SK-MEL-5 (cell line): ENCODE results near the gene NRXN3. TPM values are rescaled to one million over a fixed set of nuclear protein-coding genes. Genes with fewer than 3 reads are reported as not detected.

ENCODE experiments used
- DNase-seq: peaks from one replicate; pipeline ENCODE4 v3.0.0-alpha.2; 2016; ENCODE audit warnings: low read depth, low spot score
- in situ Hi-C: cut with HindIII; loops from 2 replicates; pipeline ENCODE4 v1.10.0; 2016; ENCODE audit warnings: low sequenced_read_pairs, high pct_unique_total_duplicates, low pct_unique_long_range_greater_than_20kb
- total RNA-seq: library from RNA; depleted of rRNA; stranded (reverse); fragments of >200 nt; shearing (Covaris generic); gene quantifications from 2 replicates; pipeline ENCODE4 v1.2.3, GENCODE V29; 2014

NRXN3 gene
- total RNA-seq, 1 experiment from 2014 or later: 0.03 TPM

DNA sequence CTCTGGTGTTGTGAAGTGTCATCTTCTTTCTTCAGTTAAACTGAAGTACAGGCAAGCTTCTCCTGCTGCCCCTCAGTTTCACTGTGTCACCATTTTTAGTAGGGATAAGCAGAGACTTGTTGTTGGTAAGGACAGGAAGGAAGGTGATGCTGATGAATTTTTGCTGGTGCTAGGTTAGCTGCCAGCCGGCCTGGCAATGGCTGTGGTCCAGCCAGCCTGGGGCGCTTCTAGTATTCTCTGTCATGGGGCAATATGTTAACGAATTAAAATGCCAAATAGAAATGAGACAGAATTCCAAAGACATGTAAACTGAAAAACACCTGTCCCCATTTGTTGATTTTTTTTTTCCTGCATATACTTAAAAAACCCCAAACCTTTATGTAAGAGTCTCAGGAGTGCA is 1438.3 kb downstream of the NRXN3 start:
- in situ Hi-C loops: no loop called here
- no peak for DNase-seq

DNA sequence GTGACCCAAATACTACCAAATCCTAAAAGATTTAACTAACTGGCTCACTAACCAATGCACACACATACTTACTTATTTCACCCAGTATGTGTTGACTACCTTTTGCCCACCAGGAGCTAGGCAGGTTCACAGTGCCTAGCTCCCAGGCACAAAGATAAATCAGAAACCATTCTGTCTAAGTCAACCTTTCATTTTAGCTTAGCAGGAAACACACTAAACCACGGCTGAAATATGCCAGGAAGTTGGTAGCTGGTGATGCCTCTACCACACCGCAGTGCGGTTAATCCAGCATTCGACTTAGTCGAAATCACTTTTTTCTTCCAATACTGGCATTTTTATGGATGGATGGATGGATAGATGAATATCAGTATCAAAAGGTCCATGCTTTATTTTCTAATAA is 1443.5 kb downstream of the NRXN3 start:
- in situ Hi-C loops: no loop called here
- no peak for DNase-seq

DNA sequence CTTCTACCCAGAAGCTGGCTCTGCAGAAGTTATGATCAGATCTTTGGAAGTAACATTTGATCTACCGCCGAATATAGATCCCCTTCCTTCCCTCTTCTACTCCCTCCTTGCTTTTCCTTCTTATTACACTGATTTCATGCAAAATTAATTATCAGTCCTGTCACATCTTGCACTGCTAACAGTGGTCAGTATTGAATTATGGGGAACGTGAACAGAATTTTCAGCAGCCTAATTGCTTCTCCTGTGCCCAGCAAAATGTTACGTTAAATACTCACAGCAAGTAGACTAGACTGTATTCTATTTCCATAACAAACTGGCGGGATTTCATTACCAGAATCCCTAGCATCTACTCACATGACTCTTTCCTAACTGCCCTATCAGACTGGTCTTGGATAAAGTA is 1444.3 kb downstream of the NRXN3 start:
- in situ Hi-C loops: no loop called here
- no peak for DNase-seq

DNA sequence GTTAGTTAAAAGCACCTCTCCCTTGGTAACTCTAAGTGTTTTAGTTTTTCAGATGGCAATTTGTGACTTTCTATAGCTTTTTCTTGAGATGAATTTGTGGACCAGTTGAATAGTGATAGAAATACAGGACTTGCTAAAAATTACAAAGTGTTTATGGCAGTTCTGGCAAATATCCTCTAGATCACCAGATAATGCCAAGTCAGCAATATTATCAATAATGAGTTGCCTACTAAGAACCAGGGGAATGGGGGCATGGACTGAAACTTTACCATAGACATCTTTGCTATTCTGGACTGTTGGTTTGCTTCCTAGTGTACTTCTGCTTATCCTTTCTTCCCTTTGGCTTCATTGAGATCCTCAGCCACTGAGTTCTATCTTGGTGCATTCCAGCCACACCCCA is 1456.9 kb downstream of the NRXN3 start:
- DNase-seq: no peak
- in situ Hi-C loops: no loop called here

DNA sequence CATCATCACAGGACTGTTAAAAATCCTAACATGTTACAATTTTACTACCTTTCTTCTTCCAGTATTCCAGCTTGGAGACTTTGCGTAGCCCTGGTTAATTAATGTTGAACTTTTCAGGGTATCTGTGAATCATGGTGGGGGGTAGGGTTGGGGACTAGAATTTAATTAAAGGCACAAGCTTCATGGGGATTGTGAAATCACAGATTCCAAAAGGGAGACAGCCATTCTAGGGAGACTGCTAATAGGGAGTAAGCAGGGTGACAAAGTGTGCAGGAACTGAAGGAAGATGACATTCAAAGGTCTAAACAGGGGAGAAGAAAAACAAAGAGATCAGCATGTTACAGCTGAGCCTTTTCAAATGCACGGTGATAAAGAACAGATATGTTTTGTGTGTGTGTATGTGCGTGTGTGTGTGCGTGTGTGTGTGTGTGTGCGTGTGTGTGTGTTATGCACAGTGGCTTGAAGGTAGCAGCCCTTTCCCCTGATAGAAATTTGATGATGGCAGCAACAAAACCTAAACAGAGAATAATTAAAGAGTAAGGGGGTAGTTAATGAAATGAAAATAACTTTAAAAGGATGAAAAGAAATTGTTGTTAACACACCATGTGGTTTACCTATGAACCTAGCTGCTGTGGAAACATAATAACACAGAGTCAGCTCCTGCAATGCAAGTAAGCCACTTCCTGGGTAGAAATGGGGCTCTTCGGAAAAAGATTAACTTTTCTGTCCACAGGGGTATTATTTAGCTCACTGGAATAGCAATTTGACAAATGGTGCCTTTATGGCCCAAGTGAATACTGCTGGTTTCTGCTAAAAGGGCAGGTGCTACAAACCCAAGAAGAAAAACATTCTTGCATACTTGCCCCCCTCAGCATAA is 1459.5 kb downstream of the NRXN3 start:
- DNase-seq: no peak
- in situ Hi-C loops: no loop called here

DNA sequence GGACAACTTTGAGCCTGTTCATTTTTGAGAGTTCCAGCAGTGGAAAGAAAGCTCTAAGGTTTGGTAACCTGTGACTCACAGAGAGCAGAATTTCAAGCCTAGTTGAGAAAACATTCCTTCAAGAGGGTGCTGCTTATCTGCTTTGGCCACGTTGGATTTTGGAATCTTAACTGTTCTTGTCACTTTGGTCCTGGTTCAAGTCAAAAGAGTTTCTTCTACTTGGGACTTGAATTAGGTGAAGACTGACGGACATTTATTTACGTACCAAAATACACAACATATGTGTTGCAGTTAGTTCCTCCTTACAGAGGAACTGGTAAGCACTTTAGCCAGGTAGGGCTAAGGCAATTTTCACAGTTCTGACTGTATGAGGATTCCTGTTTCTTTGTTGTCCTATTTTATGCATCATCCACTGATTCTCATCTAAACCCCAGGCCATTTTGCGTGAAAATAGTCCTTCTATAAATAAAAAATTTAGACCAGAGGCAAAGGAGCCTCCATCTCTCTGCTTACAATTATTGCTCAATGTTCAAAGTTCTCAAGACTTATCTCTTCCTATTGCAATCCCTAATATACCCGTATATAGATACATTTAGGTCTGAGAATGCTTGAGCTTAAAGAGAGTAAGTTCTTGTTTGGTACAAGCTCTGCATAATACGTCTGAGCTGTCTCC is 1460.3 kb downstream of the NRXN3 start:
- no peak for DNase-seq
- in situ Hi-C loops: no loop called here

DNA sequence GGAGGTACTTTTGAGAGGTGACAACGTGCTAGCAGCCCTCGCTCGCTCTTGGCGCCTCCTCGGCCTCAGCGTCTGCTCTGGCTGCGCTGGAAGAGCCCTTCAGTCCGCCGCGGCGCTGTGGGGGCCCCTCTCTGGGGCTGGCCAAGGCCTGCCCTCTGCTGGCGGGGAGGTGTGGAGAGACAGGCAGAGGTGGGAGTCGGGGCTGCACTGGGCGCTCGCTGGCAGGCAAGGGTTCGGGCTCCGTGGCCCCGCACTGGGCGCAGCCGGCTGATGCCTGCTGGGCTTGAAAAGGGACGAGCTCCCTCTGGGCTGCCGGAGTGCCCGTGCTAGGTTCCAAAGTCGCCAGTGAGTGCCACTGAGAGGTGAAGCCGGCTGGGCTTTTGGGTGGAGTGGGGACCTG is 1461.1 kb downstream of the NRXN3 start:
- DNase-seq: peak; percentile 32
- in situ Hi-C loops: no loop called here

DNA sequence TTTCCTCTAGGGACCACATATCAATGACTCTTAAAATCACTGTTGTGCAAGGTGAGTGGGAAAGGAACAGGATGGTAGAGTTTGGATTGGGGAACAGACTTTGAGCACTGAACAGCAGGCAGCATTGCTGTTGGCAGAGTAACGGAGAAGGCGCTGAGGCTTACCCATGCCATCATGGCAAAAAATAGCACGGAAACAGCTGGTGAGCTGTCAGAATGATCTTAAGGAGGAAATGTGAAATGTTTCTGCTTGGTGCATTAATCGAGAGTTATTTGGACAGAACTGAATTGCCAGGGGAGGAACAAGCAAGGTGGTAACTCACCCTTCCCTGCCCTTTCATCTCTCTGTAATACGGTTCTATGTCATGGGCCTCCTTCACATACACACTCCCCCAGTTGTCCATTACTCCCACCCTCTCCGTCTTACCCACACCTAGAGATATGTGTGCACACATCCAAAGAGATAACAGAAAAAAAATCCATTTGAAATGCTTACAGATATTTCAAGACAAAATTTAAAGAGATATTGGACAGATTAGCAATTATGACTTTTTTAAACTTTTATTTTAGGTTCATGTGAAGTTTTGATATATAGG is 1468.6 kb downstream of the NRXN3 start:
- in situ Hi-C loops: no loop called here

DNA sequence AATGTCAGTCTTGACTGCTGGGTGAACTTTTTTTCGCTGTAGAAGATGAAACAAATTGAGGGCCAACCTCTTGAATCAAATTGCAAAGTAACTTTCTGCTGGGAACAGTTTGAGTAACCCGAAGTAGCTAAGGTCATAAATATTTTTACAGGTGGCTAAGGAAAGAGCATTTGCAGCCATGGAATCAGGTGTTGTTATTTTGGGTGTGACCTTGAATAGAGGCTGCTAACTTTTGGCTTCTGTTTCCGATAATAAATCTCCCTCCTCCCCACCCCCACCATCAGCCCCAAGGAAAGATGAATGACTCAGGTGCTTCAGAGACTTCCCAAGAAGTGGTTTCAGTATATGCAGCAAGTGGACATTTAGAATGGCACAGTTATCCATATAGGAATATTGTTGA is 1469.4 kb downstream of the NRXN3 start:
- DNase-seq: no peak
- in situ Hi-C loops: no loop called here

More for the DNA sequence above, 1468.6 kb downstream of the NRXN3 start:
- no peak for DNase-seq

DNA sequence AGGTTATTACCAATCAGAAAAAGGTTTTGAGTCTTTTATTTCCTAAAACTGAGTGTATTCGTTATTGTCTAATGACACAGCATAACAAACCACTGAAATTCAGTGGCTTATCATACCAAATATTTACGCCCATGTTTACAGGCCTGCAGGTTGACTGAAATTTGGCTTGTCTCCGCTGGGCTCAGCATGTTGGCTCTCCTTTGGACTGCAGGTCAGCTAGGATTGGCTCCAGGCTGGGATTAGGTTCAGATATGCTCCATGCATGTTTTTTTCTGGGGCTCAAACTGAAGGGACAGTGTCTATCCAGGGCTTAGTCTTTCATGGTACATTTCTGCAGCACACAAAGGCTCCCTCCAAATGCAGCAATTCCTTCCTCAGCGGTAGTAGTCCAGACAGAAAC is 1471.2 kb downstream of the NRXN3 start:
- DNase-seq: no peak
- in situ Hi-C loops: no loop called here

DNA sequence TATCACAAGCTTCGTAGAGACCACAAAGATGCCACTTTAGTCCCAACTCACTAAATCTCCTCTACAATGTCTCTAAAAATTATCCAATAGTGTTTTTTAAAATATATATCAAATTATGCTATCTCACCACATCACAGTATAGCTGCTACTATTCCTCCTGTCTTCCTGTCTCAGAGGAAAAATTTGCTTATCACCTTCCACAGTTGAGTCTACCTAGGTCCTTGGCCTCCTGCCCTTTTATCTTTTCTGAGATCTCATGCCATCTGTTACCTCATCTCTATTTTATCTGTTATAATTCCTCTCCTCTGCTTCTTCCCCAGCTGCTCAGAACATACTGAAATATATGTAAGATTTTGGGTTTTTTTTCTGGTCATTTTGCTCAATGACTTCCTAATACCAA is 1473.0 kb downstream of the NRXN3 start:
- in situ Hi-C loops: no loop called here
- no peak for DNase-seq

DNA sequence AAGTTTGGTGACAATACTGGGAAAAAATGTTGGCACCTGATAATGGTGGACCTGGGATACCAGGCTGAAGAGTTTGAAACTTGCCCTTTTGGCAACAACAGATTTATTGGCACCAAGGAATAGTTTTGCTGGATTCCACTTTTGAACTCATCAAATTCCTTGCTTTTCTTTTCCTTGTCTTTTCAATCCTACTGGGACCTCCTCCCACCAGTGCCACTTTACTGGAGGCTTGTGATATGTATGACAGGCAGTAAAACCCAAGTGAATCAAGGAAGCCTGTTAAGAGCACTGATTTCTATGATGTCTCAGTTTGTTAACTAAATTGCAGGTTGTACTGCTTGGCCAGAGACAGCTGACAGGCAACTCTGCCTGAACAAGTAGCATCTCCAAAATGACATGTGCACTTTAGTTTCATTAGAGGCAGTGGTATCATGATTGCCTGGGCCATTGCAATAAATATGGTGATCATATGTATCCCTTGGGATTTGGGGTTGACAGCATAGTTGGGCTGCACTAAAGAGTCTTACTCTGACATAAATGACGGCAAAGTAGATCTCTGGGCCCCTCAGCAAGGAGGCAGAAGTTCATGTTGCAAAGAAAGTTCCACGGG is 1475.7 kb downstream of the NRXN3 start:
- no peak for DNase-seq
- in situ Hi-C loops: no loop called here

DNA sequence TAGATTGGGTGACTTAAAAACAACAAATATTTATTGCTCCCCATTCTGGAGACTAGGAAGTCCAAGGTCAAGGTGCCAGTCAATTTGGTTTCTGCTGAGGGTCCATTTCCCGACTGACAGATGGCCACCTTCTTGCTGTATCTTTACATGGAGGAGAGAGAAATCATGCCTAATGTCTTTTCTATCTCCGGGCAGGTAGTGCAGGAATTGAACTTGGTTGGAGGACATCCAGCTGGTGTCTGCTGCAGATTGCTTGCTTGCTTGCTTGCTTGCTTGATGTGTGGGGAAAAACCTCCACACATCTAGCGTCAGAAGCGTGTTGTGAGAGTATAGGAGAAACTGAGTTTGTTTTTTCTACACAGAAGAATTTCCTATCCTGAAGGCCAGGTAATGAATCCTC is 1479.7 kb downstream of the NRXN3 start:
- no peak for DNase-seq
- in situ Hi-C loops: no loop called here

DNA sequence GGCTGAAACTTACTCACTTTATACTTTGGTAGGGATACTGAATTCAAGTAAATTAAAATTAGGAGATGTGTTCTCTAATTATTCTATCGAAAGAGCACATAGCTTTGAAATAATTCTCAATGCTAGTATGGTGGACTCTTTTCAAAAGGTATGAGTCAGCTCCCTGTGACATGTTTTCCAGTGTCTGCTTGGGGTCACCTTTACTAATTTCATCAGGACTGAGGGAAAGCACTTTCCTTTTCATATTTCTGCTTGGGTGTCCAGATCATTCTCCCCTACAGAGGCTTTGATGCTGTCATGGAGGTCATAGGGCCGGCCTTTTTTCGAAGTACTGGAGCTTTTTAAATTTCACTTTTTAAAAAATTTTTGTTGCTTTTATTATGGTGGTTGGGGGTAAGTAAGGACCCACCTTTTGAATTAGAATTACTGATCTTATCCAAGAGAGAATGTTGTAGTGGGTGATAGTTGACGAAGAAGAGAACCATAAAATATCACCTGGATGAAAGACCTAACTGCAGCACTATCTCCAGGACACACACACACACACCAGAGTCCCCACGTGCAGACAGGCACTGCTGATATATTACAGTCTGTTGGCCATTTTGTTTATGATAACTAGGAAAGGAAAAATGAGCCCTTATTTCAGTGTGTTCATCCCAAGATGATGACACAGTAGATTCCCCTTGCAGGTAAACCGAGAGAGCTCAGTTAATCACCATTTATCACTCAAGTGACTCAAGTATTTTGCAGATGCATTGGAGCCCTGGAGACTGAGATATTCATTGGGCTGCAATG is 1482.5 kb downstream of the NRXN3 start:
- in situ Hi-C loops: no loop called here
- no peak for DNase-seq

DNA sequence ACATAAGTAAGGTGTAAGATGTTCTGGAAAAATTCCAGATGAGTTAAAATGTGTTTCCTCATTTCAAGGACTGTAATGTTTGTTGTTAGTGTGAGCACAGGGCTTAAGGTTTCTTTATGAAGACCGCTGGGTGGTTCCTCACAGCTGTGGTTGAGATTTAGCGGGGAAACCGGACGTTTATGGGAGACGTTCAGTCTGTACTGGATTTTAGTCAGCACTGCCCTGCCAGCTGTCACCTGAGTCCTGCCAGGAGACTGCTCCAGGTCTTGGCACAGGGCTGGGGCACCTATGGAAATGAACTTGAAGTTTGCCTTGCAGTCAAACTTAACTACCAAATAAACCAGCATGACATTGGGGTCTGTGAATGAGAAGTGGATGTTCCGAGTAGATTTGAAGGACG is 1485.9 kb downstream of the NRXN3 start:
- in situ Hi-C loops: no loop called here
- no peak for DNase-seq

DNA sequence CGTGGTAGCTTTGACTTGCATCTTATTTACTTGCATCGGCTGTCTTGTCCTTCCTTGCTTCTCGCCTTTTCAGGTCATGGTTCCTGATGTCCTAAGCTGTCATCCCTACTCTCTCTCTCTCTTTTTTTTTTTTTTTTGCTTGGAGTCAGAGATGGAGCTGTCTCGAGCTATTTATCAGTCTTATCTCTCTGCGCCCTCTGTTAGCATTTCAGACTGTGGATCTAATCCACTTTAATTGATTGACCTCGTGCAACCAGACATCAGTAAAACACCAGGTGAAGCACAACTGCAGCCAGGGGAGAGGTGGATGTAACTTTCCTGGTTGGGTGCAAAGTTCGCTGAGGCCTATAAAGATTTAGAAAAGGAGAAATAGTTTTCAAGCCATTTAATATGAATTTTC is 1486.3 kb downstream of the NRXN3 start:
- no peak for DNase-seq
- in situ Hi-C loops: no loop called here

DNA sequence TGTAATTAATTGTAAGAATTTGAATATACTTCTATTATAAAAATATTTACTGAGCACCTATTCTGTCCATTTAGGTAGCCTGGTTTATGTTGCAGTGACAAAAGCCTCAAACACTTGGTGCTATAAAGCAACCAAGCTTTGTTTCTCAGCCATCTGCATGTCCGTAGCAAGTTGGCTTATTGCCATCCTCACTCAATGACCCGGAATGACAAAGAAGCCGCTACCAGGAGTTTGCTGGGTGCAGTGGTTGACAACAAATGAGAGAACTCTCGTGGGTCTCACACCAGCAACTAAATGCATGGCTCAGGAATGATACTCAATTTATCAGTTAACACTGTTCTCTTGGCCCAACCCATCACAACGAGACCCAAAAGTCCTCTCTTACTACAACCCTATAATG is 1488.0 kb downstream of the NRXN3 start:
- in situ Hi-C loops: no loop called here
- no peak for DNase-seq

DNA sequence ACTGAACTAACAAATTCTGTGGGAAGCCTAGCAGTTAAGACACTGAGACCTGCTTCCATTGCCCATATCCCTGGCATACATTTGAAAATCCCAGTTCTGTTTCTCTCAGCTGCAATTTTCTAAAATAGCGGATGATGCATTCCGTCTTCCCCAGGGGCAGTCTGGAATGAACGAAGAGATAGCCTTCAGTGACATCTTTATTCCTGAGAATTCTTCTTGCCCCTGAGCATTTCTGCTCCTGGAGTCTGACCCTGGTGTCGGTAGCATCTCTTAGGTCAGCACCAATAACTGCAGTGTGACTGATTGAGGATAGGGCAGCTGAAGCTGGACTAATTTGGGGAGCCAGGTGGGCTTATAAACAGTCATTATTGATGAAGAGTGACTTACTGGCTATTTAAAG is 1488.6 kb downstream of the NRXN3 start:
- in situ Hi-C loops: no loop called here
- no peak for DNase-seq
